Liver (tissue), 9 donors: ENCODE measurements around the gene MCU. TPM values are rescaled to one million over a fixed set of nuclear protein-coding genes. Genes with fewer than 3 reads are reported as not detected.

Experiments
- DNase-seq: peaks from one replicate; pipeline ENCODE4 v3.0.0-alpha.2; 2017; ENCODE audit warnings: low spot score
- H3K27ac ChIP-seq, 2 donors: one replicate each; pipeline ENCODE4 v1.7.0; 2013; ENCODE audit warnings: inconsistent platforms in 2 of 2, low read length in 2 of 2, control low read depth in 1 of 2, low read depth in 1 of 2, mild to moderate bottlenecking in 1 of 2
- H3K27me3 ChIP-seq, 4 donors: one replicate each; pipeline versions ENCODE4 v1.6.1 to v1.7.0; 2013; ENCODE audit warnings: low read length in 3 of 4, inconsistent platforms in 1 of 4, mild to moderate bottlenecking in 1 of 4, moderate library complexity in 1 of 4; ENCODE audit not compliant: control insufficient read depth in 4 of 4, insufficient read depth in 4 of 4
- H3K36me3 ChIP-seq, 4 donors: one replicate each; pipeline versions ENCODE4 v1.6.1 to v1.7.0; 2013; ENCODE audit warnings: low read length in 3 of 4, mild to moderate bottlenecking in 3 of 4, low read depth in 1 of 4, moderate library complexity in 1 of 4; ENCODE audit not compliant: control insufficient read depth in 4 of 4, insufficient read depth in 3 of 4
- H3K4me1 ChIP-seq, 4 donors: one replicate each; pipeline versions ENCODE4 v1.6.1 to v1.7.0; 2013; ENCODE audit warnings: low read length in 3 of 4, mild to moderate bottlenecking in 3 of 4, moderate library complexity in 1 of 4; ENCODE audit not compliant: control insufficient read depth in 4 of 4, insufficient read depth in 4 of 4
- H3K4me3 ChIP-seq, 3 donors: one replicate each; pipeline versions ENCODE4 v1.6.1 to v1.7.0; 2013; ENCODE audit warnings: low read length in 3 of 3, control low read depth in 1 of 3, low read depth in 1 of 3, mild to moderate bottlenecking in 1 of 3
- H3K9ac ChIP-seq, 2 donors: one replicate each; pipeline ENCODE4 v1.7.0; 2013; ENCODE audit warnings: low read length in 2 of 2, mild to moderate bottlenecking in 2 of 2, moderate library complexity in 2 of 2, control low read depth in 1 of 2, low read depth in 1 of 2
- H3K9me3 ChIP-seq, 4 donors: one replicate each; pipeline versions ENCODE4 v1.6.1 to v1.7.0; 2013; ENCODE audit warnings: low read length in 3 of 4; ENCODE audit not compliant: control insufficient read depth in 4 of 4
- FOXA1 ChIP-seq: IDR thresholded peaks from 2 replicates; pipeline ENCODE4 v1.6.1; 2016; ENCODE audit warnings: antibody characterized with exemption
- FOXA2 ChIP-seq: IDR thresholded peaks from 2 replicates; pipeline ENCODE4 v1.6.1; 2016; ENCODE audit warnings: antibody characterized with exemption
- GABPA ChIP-seq, 2 donors: IDR thresholded peaks in 1 of 2; conservative IDR thresholded peaks in 1 of 2; 2 replicates each; pipeline ENCODE4 v1.6.1; 2016; ENCODE audit warnings: antibody characterized with exemption in 2 of 2, mild to moderate bottlenecking in 1 of 2, moderate library complexity in 1 of 2
- HNF4A ChIP-seq, 2 donors: conservative IDR thresholded peaks; 2 replicates each; pipeline ENCODE4 v1.6.1; 2016; ENCODE audit warnings: antibody characterized with exemption in 2 of 2, mild to moderate bottlenecking in 2 of 2
- HNF4G ChIP-seq: IDR thresholded peaks from 2 replicates; pipeline ENCODE4 v1.6.1; 2016; ENCODE audit warnings: antibody characterized with exemption
- JUND ChIP-seq, 2 donors: IDR thresholded peaks; 2 replicates each; pipeline ENCODE4 v1.6.1; 2016; ENCODE audit warnings: antibody characterized with exemption in 2 of 2
- NR2F2 ChIP-seq: IDR thresholded peaks from 2 replicates; pipeline ENCODE4 v1.6.1; 2016; ENCODE audit warnings: antibody characterized with exemption
- RAD21 ChIP-seq, 2 donors: IDR thresholded peaks; 2 replicates each; pipeline ENCODE4 v1.6.1; 2016; ENCODE audit warnings: antibody characterized with exemption in 2 of 2, mild to moderate bottlenecking in 2 of 2
- REST ChIP-seq: IDR thresholded peaks from 2 replicates; pipeline ENCODE4 v1.6.1; 2016; ENCODE audit warnings: antibody characterized with exemption, mild to moderate bottlenecking
- RXRA ChIP-seq, 2 donors: IDR thresholded peaks; 2 replicates each; pipeline ENCODE4 v1.6.1; 2017 to 2018; ENCODE audit warnings: antibody characterized with exemption in 2 of 2, mild to moderate bottlenecking in 1 of 2
- SP1 ChIP-seq: IDR thresholded peaks from 2 replicates; pipeline ENCODE4 v1.6.1; 2018; ENCODE audit warnings: antibody characterized with exemption, mild to moderate bottlenecking
- TAF1 ChIP-seq: conservative IDR thresholded peaks from 2 replicates; pipeline ENCODE4 v1.6.1; 2016; ENCODE audit warnings: antibody characterized with exemption, mild to moderate bottlenecking
- YY1 ChIP-seq: IDR thresholded peaks from 2 replicates; pipeline ENCODE4 v1.6.1; 2016; ENCODE audit warnings: antibody characterized with exemption, mild to moderate bottlenecking
- ZBTB33 ChIP-seq: IDR thresholded peaks from 2 replicates; pipeline ENCODE4 v1.6.1; 2016; ENCODE audit warnings: antibody characterized with exemption
- WGBS: extraction: QIAGEN DNeasy Blood & Tissue Kit; methylation state at CpG from one replicate; pipeline ENCODE4 v1.1.7; 2013; 5-methylcytosine and 5-hydroxymethylcytosine counted together
- polyA plus RNA-seq, 2 donors: library from polyadenylated mRNA; stranded (reverse) in 1 of 2; unstranded in 1 of 2; fragments of 200-250 nt in 1 of 2; fragments of >200 nt in 1 of 2; fragmentation: Nextera tagmentation in 1 of 2; extraction: Ambion mirVana in 1 of 2; gene quantifications; one replicate each; pipeline versions ENCODE4 v1.2.1 to v1.2.3, GENCODE V29; 2013 to 2015
- total RNA-seq, 2 donors: library from RNA; depleted of rRNA; stranded (reverse); fragments of >200 nt; gene quantifications; one replicate each; pipeline ENCODE4 v1.2.3, GENCODE V29; 2014
- TF ChIP-seq, protein P1 (sequence below): fragments of 150-350 bp; IDR thresholded peaks from 2 replicates; pipeline ENCODE4 v1.5.1; 2017; ENCODE audit warnings: improper control_type of control experiment, low read depth, low read length; ENCODE audit not compliant: missing input control
- TF ChIP-seq, protein P2 (sequence below): IDR thresholded peaks from 2 replicates; pipeline ENCODE4 v1.6.1; 2016; ENCODE audit warnings: antibody characterized with exemption
- donor health status: healthy.
- donor health status: healthy.
- donor health status: healthy.
- donor health status: healthy.
- donor health status: healthy.

The MCU gene
- total and polyA plus RNA-seq, 4 donors, result 6.4 to 13.0 (median 8.8) TPM

DNA sequence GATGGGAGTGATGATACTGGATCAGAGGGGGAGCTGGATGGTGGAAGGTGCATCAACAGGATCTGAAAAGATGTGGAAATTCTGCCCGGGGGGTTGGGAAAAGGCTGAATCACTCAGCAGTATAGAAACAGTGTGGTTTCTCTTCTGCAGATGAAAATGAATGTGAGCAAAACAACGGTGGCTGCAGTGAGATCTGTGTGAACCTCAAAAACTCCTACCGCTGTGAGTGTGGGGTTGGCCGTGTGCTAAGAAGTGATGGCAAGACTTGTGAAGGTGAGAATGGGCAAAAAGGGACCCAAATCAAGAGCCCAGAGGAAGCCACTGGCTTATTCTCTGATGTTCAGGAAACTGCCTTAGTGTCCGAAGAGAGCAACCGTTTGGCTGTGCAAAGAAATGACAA lies 214.5 kb downstream of the MCU start:
- Histone ChIP-seq H3K4me1 (no peaks in the 10 kb centered on the region), H3K27me3 (no peaks in the 10 kb centered on the region), H3K36me3 (no peaks in the 10 kb centered on the region), H3K9me3 (no peaks in the 10 kb centered on the region), H3K4me3 (no peak overlapping the region), H3K9ac (no peak overlapping the region), H3K27ac (no peak overlapping the region)
- TF ChIP-seq ZBTB33, result no peak
- WGBS, result 85% methylated on average over 6 of the region's 6 CpGs
- DNase-seq, result no peak

GRCh38 chr10:72910705-72911104 lies 218.8 kb downstream of the MCU start:
- no peaks in the 10 kb centered on the region for H3K36me3 ChIP-seq
- no peak for TF ChIP-seq RXRA (IDR thresholded peaks at IDR 0.05)
- no peak for TF ChIP-seq FOXA2
- TF ChIP-seq, protein P1, sequence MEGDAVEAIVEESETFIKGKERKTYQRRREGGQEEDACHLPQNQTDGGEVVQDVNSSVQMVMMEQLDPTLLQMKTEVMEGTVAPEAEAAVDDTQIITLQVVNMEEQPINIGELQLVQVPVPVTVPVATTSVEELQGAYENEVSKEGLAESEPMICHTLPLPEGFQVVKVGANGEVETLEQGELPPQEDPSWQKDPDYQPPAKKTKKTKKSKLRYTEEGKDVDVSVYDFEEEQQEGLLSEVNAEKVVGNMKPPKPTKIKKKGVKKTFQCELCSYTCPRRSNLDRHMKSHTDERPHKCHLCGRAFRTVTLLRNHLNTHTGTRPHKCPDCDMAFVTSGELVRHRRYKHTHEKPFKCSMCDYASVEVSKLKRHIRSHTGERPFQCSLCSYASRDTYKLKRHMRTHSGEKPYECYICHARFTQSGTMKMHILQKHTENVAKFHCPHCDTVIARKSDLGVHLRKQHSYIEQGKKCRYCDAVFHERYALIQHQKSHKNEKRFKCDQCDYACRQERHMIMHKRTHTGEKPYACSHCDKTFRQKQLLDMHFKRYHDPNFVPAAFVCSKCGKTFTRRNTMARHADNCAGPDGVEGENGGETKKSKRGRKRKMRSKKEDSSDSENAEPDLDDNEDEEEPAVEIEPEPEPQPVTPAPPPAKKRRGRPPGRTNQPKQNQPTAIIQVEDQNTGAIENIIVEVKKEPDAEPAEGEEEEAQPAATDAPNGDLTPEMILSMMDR, result no peak
- no peak for TF ChIP-seq NR2F2
- TF ChIP-seq HNF4A (conservative IDR thresholded peaks at IDR 0.05), result no peak
- TF ChIP-seq REST, result no peak
- TF ChIP-seq TAF1, result no peak
- TF ChIP-seq YY1, result no peak
- TF ChIP-seq GABPA (IDR thresholded peaks at IDR 0.05 in 1 of 2, conservative IDR thresholded peaks at IDR 0.05 in 1 of 2), result no peak
- TF ChIP-seq JUND (IDR thresholded peaks at IDR 0.05), result no peak
- no peak for TF ChIP-seq SP1
- no peak for TF ChIP-seq HNF4G
- TF ChIP-seq FOXA1, result no peak
- no peak for TF ChIP-seq RAD21 (IDR thresholded peaks at IDR 0.05)
- TF ChIP-seq, protein P2, sequence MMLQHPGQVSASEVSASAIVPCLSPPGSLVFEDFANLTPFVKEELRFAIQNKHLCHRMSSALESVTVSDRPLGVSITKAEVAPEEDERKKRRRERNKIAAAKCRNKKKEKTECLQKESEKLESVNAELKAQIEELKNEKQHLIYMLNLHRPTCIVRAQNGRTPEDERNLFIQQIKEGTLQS, result no peak
- no peaks in the 10 kb centered on the region for H3K9me3 ChIP-seq

More at GRCh38 chr10:72910705-72911104, 218.8 kb downstream of the MCU start:
- DNase-seq, result no peak
- no peak overlapping the region for H3K9ac ChIP-seq
- H3K27ac ChIP-seq, result no peak overlapping the region
- no peak overlapping the region for H3K4me3 ChIP-seq
- H3K27me3 ChIP-seq, result no peaks in the 10 kb centered on the region
- H3K4me1 ChIP-seq, result no peaks in the 10 kb centered on the region
